Ramos (cell line): ENCODE measurements around the gene POU2F1.
"Not testable (repeated sequence)": the region's sequence is repeated elsewhere in the genome, so short reads cannot be mapped to it uniquely, and the experiment has no call there.

ENCODE experiments used
- in situ Hi-C: fragments of 300-500 bp; cut with MboI; formaldehyde crosslinking; loops from one replicate; pipeline ENCODE4 v1.14.3; 2022; ENCODE audit warnings: low sequenced_read_pairs; ENCODE audit not compliant: unreplicated experiment

POU2F1 gene

DNA sequence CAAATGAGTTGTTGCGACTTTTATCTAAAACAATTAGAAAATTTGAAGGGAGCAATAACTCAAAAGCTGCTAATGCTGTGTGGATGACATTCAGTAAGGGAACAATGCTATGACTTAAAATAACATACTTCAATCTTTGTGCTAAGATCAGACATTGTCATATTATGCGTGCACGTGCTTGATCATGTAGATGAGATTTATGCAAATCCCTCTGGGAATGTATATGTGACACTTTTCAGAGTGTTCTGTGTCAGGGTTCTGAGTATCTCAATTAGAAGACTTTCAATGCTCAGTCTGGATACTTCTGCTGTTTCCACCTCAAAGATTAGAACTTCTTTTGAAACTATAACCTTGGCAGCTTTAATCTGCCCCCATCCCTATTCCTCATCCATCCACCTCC, 18.6 kb upstream of the POU2F1 start:
- in situ Hi-C loops: no loop called here

DNA sequence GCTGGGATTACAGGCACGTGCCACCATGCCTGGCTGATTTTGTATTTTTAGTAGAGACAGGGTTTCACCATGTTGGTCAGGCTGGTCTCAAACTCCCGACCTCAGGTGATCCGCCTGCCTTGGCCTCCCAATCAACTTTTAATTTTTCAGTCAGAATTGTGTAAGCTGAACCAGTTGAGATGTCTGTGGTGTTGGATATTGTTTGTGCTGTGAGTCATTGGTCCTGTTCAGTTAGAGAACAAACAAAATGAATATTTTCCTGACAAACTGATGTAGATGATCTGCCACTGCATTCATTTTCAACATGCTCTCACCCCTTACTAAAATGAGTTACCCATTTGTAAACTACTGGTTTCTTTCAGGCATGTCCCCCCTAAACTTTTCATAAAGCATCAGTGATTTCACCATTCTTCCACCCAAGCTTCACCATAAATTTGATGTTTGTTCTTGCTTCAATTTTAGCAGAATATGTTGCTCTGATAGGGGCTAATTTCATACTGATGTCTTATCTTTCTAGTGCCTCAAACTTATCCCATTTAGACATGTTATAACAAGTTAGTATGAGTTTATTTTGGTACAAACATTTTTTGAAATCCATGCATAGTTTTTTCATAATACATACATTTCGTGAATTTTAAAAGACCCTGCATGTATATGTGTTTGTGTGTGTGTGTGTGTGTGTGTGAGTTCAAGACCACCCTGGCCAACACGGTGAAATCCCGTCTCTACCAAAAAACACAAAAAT, 15.2 kb upstream of the POU2F1 start:
- in situ Hi-C loops: not testable (repeated sequence)

DNA sequence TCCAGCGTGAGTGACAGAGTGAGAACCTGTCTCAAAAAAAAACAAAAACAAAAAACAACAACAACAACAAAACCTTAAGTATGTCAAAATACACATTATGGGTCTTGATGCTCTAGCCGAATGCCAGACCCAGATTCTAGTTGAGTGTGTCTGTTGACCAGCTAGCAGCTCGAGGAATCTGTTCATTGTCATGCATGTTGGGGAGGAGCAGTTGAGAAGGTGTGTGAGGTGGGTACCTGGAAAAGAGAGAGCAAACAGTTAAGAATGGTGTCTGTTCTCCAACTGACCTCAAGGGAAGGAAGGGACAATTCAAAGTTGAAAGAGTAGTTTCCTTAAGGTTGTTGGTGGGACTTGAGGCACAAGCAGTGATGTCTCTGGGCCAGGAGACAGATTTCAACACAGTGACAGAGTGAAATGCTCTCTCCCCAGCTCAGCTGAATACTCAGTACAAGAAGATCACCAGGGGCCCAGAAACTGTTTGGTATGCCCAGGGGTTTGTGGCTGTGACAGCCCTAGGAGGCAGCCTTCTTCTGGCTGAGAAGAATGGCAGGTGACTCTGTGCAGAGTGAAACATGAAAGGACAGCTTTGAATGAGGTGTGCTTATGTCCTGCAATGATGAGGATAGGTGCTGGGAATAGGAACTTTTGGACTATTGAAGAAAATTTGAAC, 14.4 kb upstream of the POU2F1 start:
- in situ Hi-C loops: no loop called here

DNA sequence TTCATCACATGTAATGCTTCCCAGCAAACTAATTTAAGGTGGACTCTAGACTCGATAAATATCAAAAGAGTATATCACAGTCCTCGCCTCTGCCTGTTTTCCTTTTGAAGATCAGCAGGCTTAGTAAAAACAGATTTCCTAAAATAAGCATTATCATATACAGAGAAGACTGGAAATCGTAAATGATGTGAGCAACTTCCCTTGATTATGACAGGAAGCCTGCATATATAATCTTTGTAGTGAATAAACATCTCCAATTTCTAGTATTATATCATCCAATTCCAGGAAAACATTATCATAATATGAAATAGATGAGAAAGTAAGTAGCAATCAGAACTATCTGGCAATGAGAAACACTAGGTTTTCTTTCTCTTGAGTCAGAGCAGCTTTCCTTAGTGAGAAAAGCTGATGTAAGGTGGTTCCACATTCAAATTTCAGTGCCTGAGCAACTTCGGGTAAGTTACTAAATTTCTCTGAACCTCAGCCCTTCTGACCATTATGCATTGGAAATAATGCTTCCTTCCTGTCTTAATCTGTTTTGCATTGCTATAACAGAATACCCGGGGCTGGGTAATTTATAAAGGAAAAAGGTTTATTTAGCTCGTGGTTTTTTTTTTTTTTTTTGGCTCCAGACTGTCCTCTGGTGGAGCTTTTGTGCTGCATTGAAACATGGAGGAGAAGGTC, 12.6 kb upstream of the POU2F1 start:
- in situ Hi-C loops: no loop called here

DNA sequence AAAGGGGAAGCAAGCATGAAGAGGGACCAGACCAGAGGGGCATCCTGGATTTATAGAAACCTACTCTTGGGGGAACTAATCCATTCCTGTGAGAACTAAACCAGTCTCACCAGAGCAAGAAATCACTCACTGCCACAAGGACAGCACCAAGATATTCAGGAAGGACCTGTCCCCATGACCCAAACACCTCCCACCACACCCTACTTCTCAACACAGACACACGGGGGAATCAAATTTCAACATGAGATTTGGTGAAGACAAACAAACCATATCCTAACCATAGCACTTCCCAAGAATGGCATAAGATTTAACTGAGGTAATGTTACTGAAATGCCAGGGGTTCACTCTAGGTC, 12.1 kb upstream of the POU2F1 start:
- in situ Hi-C loops: no loop called here

DNA sequence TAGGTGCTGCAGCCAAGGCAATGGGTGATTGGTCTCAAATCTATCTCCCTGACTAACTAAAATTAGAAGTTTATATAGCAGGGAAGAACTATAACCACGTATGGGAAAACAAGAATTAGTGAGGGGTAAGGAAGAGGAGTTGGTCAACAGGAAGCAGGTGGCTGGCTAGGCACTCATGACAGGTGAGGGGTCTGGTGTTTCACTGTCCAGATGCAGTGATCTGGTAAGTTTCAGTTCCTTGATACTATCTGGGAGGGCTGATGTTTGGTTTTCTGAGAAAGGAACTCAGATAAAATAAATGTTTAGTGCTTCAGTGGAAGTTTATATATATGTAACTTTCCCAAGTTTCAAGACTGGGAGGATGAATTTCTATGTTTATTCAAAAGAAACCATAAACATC, 11.6 kb upstream of the POU2F1 start:
- in situ Hi-C loops: no loop called here

DNA sequence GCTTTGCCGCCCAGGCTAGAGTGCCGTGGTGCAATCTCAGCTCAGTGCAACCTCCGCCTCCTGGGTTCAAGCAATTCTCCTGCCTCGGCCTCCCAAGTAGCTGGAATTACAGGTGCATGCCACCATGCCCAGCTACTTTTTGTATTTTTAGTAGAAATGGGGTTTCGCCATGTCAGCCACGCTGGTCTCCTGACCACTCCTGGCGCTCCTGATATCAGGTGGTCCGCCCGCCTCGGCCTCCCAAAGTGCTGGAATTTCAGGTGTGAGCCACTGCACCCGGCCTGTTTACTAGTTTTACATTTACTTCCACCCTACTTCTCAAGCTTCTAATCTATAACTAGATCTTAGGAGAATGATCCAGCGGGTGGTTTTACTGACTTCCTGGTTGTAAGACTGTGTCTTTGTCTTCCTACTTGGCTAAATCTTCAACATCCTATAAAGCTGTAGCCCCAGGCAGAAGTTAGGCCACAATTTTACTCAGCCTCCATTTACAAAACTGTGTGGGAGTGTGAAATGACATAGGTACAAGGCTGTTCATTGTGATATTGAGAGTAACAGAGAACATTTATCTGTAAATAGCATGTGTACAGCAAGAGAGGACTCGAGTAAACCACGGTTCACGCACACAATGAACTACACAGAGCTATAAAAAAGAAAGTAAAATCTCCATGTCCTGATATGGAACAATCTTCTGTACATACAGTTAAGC, 9.6 kb upstream of the POU2F1 start:
- in situ Hi-C loops: no loop called here

DNA sequence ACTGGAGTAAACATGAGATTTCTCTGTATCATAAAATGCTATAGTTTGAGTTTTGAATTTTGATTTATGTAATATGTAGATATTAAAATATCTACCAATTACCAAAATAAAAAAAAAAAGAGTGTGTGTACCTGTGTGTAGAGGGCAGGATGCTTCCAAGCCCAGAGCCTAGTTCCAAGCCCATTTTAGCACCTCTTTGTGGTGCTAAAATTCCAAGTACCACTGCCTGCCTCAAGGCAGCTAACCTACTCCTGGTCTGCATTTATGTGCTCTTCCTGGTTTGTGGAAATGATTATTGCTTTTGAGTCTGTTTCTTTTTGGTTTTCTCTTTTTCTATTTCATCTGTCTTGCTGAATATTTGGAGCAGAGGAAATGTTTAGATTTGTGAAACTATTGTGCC, 8.7 kb upstream of the POU2F1 start:
- in situ Hi-C loops: no loop called here

DNA sequence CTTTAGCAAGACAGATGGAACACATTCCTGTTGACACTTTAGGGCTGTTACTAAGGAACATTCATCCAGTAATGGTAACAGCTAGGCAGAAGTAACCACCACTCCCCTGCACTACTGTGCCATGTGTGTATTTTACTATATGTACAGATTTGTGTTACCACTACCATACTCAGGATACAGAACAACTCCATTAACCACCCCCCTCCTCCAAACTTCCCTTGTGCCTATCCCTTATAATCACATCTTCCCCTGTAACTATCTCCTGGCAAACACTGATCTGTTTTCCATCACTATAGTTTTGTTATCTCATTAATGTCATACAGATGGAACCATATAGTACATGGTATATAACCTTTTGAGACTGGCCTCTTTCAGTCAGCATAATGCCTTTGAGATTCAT, 3.9 kb upstream of the POU2F1 start:
- in situ Hi-C loops: no loop called here

DNA sequence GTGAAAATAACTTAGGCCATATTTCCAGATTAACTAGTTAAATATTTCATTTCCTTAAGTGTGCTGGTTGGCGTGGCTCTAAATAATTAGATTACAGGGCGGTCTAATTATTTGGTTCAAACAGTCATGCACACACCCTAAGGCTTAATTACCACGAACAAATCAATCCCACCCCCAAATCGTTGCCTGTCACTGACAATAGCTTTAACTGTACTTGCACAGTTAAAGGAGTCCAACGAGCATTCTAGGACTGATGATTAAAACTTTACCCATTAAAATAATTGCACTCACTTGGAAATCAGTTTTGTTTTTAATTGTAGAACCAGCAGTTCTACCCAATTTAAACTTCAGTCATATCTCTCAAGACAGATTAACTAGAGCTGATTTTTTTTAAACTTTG, 1.5 kb upstream of the POU2F1 start:
- in situ Hi-C loops: no loop called here

DNA sequence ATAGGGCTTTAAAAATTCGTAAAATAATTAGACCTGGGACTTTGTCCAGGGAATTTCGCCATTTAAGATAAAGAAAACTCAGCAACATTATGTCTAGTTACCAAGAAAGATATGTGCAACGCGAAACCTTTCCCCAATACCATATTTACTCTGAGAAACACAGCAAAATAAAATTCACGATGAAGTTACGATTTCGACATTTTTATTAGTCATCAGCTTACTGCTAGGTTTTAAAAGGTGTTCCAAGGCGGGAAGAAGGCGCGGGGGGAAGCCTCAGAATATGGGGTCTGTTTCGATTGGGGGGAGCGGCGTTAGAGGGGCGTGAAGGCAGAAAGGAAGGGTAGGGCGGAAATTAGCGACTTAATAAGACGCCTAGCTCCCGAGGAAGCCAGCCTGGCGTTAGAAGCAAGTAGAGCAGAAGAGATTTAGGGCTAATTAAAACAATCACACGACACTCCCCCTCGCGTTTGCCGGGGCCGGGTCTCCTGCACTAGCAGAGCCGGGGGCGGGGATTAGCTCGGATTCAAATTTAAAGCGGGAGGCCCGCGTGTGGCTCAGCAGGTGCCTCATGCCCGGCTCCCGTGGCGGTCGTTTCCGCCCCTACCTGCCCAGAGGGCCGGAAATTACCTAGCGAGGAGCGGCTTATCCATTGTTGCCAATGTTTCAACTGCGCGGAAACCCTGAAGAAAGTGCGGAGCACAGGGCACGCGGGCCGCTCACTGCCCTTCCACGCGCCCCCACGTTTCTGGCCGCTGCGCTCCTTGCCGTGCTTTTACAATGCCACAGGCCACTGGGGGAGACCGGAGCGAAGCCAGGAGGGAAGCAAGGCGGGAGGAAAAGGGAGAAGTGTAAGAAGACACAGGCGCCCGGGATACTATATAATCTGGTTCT, 795 bp upstream of the POU2F1 start:
- in situ Hi-C loops: no loop called here

DNA sequence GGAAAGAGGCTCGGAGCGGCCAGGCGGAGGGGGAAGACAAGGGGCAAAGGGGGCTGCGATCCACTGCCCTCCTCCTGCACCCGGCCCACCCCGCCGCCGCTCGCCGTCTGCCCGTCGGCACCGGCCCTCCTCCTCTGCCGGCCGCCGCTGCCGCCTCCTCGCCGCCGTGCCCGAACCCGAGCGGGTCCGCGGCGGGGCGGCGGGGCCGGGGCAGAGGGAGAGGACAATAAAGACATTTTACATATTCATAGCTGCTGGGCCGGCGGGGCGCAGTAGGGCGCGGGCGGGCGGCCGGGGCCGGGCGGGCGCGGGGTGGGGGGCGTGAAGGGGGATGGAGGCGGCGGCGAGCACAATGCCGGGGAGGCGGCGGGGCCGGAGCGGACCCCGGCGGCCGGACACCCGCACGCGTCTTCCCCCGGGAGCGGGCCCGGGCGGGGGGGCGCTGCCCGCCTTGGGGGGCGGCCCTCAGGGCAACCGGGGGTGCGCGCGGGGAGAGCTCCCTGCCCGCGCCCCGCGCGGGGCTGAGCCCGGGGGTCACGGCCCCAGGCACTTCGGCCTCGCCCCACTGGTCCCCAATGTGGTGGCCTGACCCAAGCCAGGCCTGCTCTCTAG, 546 bp downstream of the POU2F1 start:
- in situ Hi-C loops: no loop called here

DNA sequence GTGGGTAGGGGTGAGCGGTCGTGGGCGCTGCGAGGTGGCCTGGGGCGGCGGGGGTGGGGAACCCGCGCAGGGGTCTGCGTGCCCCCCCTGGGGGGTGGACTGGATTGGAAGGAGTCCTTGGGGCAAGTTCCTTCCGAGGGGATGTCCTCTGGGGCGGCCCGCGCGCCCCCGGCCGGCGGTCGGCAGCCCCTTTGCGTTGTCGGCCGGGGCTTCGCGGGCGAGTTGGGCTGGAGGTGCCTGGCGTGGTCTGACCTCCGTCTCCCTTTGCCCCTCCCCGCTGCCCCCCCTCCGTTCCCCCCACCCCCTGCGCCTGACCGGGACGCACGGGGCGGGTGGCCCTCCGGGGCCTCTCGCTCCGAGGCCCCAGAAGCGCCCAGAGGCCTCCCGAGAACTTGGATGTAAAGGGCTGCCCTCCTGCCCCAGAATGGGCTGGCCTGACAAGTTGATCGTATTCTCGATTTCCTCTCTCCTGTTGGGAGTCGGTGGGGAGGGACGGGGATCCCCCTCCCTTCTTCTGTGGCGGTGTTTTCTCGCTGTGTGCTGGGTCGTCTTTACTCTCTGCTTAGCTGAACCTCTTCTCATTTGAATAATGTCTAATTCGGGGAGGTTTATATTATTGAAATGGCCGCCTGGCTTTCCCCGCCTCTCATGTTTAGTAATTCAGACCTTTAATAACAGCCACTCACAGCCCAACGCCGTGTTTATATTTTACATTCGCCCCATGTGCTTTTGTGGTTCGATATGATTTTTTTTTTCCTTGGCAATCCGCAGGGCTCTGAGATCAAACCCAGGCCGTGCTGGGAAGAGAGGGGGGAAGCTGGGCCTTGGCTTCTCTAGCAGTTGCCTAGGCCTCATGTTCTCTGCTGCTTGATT, 1.3 kb downstream of the POU2F1 start:
- in situ Hi-C loops: no loop called here

DNA sequence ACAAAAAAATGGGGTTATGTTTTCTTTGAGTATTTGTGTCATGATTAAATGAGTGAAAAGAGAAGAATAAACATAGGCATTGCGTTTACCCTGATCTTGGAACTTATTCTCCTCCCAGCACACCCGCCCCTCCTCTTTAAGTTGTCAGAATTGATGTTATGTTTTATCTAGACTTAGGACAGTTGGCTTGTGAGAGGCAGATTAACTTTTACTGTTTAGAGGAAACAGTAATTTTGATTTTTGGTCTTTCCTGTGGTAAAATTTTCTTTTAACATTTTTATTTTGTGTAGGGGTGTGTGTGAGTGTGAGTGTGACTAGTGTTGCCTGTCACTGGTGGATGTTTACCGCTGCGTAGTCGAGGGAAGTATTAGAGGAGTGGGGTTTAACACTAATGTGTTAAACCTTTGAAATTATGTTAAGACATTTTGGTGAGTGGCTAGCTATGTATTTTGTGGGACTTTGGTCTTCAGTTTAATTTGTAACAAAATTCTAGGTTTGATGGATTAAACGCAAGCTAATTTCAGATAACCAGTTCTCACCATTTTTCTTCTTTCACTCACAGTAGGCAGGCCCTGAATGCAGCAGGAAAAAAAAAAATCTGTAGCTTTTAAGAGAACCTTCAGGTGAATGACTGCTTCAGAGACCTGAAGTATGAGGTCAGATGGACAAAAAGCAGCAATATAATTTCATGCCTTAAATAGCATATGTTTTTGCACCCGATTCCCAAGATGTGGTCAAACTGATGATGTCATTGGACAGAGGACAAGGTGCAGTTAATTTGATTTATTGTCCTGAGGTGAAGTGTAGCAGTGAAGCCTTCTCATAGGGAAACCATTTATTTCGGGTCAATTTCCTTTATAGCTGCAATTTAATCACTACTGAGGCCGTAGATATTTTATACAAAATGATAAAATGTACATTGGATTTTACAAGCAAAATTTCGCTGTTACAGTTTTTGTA, 2.7 kb downstream of the POU2F1 start:
- in situ Hi-C loops: no loop called here

DNA sequence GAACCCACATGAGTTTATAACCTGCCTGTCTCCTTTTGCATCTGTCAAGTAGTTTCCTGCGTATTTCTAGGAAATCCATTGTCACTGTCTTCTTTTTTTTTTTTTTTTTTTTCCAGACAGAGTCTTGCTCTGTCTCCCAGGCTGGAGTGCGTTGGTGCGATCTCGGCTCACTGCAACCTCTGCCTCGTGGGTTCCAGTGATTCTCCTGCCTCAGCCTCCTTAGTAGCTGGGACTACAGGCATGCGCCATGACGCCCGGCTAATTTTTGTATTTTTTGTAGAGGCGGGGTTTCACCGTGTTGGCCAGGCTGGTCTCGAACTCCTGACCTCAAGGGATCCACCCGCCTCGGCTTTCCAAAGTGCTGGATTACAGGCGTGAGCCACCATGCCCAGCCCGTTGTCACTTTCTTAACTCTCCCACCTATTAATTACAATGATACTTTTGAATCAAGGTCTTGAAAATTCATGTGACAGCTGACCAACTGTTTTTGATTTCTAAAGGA, 4.1 kb downstream of the POU2F1 start:
- in situ Hi-C loops: not testable (repeated sequence)

DNA sequence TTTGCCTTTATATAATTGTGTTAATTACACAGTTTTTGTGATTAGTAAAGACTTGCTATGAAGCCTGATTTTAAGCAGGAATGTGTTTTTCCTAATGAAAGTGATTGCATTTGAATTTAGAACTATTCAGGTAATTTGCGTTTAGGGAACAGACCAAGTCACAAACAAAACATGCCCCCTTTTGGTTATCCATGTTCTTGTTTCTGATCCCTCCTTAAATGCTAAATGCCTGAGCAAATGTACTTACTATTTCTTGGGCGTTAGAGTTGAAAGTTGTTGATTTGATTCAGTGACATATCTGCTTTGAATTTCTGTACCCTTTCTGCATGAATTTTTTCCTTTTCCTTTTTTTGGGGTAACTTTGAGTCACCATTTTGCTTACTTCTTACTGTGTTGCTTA, 5.2 kb downstream of the POU2F1 start:
- in situ Hi-C loops: no loop called here

DNA sequence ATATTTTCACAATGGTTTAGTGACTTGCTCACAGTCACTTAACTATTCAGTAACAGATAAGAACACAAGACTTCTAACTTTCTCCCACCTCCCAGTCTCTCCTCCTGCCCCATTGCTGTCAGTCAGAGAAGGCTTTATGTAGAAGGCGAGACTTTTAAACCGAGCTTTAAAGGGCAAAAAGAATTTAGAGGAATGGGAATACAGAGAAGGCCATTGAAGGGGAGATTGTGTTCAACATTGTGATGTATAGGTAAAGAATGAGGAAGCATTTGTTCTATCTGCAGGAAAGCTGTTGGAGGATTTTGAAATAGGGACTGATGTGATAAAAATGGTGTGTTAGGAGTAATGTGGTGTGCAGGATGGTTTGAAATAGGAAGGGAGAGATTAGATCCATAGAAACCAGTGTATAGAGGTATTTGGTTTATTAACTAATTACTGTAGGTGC, 7.3 kb downstream of the POU2F1 start:
- in situ Hi-C loops: no loop called here
